BJ (cell line): ENCODE results near the gene SNCG. TPM values are rescaled to one million over a fixed set of nuclear protein-coding genes. Genes with fewer than 3 reads are reported as not detected.

Experiments
- CTCF ChIA-PET: fragments of 350-600 bp; formaldehyde crosslinking; extraction: SDS; loops from one replicate; lab custom pipeline; 2021; ENCODE audit warnings: antibody characterized with exemption, inconsistent platforms; lab: Yijun Ruan, JAX
- POLR2A ChIA-PET: fragments of 300-600 bp; sonication (Branson Sonifier 250); formaldehyde crosslinking; extraction: SDS; loops from one replicate; lab custom pipeline; 2021; ENCODE audit warnings: antibody characterized with exemption; lab: Charles Lee
- DNase-seq: peaks from one replicate; pipeline ENCODE4 v3.0.0-alpha.2; 2011; ENCODE audit warnings: low read depth
- H3K27me3 ChIP-seq: 2 replicates; pipeline ENCODE4 v1.6.0; 2011; ENCODE audit warnings: low read length; ENCODE audit not compliant: control insufficient read depth, insufficient read depth
- H3K36me3 ChIP-seq: 2 replicates; pipeline ENCODE4 v1.5.1; 2011; ENCODE audit warnings: low read length; ENCODE audit not compliant: control insufficient read depth, insufficient read depth
- H3K4me3 ChIP-seq: 2 replicates; pipeline ENCODE4 v1.5.1; 2011; ENCODE audit warnings: low read depth, mild to moderate bottlenecking, control low read depth, low read length
- CTCF ChIP-seq: IDR thresholded peaks from 2 replicates; pipeline ENCODE4 v1.5.1; 2011; ENCODE audit warnings: low read depth, mild to moderate bottlenecking, control low read depth, inconsistent platforms, low read length, moderate library complexity; ENCODE audit not compliant: insufficient read depth
- polyA plus RNA-seq: library from polyadenylated mRNA; depleted of rRNA; stranded (reverse); fragments of >200 nt; gene quantifications from 2 replicates; pipeline ENCODE4 v1.2.3, GENCODE V29; 2011

Gene SNCG
- polyA plus RNA-seq, 1 experiment, result 9.7 TPM

GRCh38 chr10:86958901-86959736 lies 720 bp downstream of the SNCG start:
- no peak for DNase-seq
- ChIA-PET CTCF (interaction anchor here (0.9 to 19.2 kb wide), 7 partner anchors 9 to 270 kb away, joined by 3 to 346 read pairs (median 7); partner anchors contain the start of gene ADIRF), POLR2A (interaction anchor here (1.7 kb wide), 1 partner anchor 10 kb away, joined by 4 read pairs; no protein-coding TSS in a partner anchor)

GRCh38 chr10:86959737-86960002 lies 1.3 kb downstream of the SNCG start:
- no peak for DNase-seq
- H3K27me3 ChIP-seq, result no peaks in the 10 kb centered on the region
- no peaks in the 10 kb centered on the region for H3K36me3 ChIP-seq
- H3K4me3 ChIP-seq, result no peak overlapping the region
- TF ChIP-seq CTCF, result no peak
- ChIA-PET POLR2A (interaction anchor here (1.7 kb wide), 1 partner anchor 10 kb away, joined by 4 read pairs; no protein-coding TSS in a partner anchor), CTCF (interaction anchor here (1.2 to 19.2 kb wide), 5 partner anchors 9 to 271 kb away, joined by 5 to 346 read pairs (median 7); partner anchors contain the start of gene ADIRF)

More at GRCh38 chr10:86958901-86959736, 720 bp downstream of the SNCG start:
- Histone ChIP-seq H3K27me3 (no peaks in the 10 kb centered on the region), H3K4me3 (no peak overlapping the region), H3K36me3 (no peaks in the 10 kb centered on the region)
- TF ChIP-seq CTCF, result no peak

GRCh38 chr10:86960003-86960862 lies 1.8 kb downstream of the SNCG start:
- TF ChIP-seq CTCF, result peak; percentile 96
- H3K27me3 ChIP-seq, result no peaks in the 10 kb centered on the region
- ChIA-PET POLR2A (no interaction called here), CTCF (interaction anchor here (0.5 to 19.2 kb wide), 14 partner anchors 8 to 286 kb away, joined by 3 to 346 read pairs (median 4); no protein-coding TSS in a partner anchor)
- H3K4me3 ChIP-seq, result no peak overlapping the region
- no peaks in the 10 kb centered on the region for H3K36me3 ChIP-seq
- no peak for DNase-seq

GRCh38 chr10:86960863-86961434 lies 2.5 kb downstream of the SNCG start:
- no peaks in the 10 kb centered on the region for H3K36me3 ChIP-seq
- no peak for TF ChIP-seq CTCF
- no peak for DNase-seq
- H3K27me3 ChIP-seq, result no peaks in the 10 kb centered on the region
- ChIA-PET POLR2A (no interaction called here), CTCF (interaction anchor here (0.5 to 19.2 kb wide), 13 partner anchors 9 to 287 kb away, joined by 3 to 346 read pairs (median 4); no protein-coding TSS in a partner anchor)
- no peak overlapping the region for H3K4me3 ChIP-seq
